Adrenal gland (tissue), 12 donors: ENCODE results near the gene SOX8. TPM values are rescaled to one million over a fixed set of nuclear protein-coding genes. Genes with fewer than 3 reads are reported as not detected.
"Not testable (repeated sequence)": the region's sequence is repeated elsewhere in the genome, so short reads cannot be mapped to it uniquely, and the experiment has no call there.

Experiments used
- DNase-seq, 7 donors: peaks; one replicate each; pipeline ENCODE4 v3.0.0-alpha.2; 2019 to 2020
- H3K27ac ChIP-seq, 5 donors: fragments of 200-600 bp; sonication (generic) in 4 of 5; 1 replicate in 3 of 5; 2 replicates in 2 of 5; pipeline versions ENCODE4 v1.5.1 to v1.8.0; 2016 to 2020; ENCODE audit warnings: mild to moderate bottlenecking in 1 of 5
- H3K27me3 ChIP-seq: fragments of 200-600 bp; 2 replicates; pipeline ENCODE4 v1.8.0; 2021
- H3K36me3 ChIP-seq, 2 donors: fragments of 200-600 bp; replicated peaks in 1 of 2; 1 replicate in 1 of 2; 2 replicates in 1 of 2; pipeline versions ENCODE4 v1.5.1 to v1.8.0; 2018 to 2022
- H3K4me1 ChIP-seq, 2 donors: fragments of 200-600 bp; replicated peaks in 1 of 2; 1 replicate in 1 of 2; 2 replicates in 1 of 2; pipeline versions ENCODE4 v1.5.1 to v1.8.0; 2018 to 2021
- H3K4me3 ChIP-seq, 4 donors: fragments of 200-600 bp; sonication (generic) in 3 of 4; one replicate each; pipeline ENCODE4 v1.5.1; 2016 to 2018
- H3K9me3 ChIP-seq, 3 donors: fragments of 200-600 bp; sonication (generic) in 1 of 3; replicated peaks in 1 of 3; 1 replicate in 2 of 3; 2 replicates in 1 of 3; pipeline versions ENCODE4 v1.5.1 to v1.8.0; 2016 to 2021
- POLR2A ChIP-seq, 2 donors: fragments of 450-650 bp; IDR thresholded peaks; one replicate each; pipeline ENCODE4 v1.6.1; 2017; ENCODE audit warnings: antibody characterized with exemption in 2 of 2, mild to moderate bottlenecking in 2 of 2, moderate library complexity in 1 of 2
- WGBS, 4 donors: extraction: QIAGEN DNeasy Blood & Tissue Kit in 2 of 4; methylation state at CpG; one replicate each; pipeline versions ENCODE4 v1.1.5 to v1.1.7; 2013 to 2017; 5-methylcytosine and 5-hydroxymethylcytosine counted together
- intact Hi-C, 2 donors: fragments of 100-400 bp; cut with DNase I; formaldehyde crosslinking; loops; one replicate each; pipeline versions ENCODE4 v1.14.1 to v1.15.0; 2022 to 2023
- polyA plus RNA-seq, 3 donors: library from polyadenylated mRNA; stranded (reverse); fragments of 200-250 nt in 2 of 3; fragments of 350-450 nt in 1 of 3; fragmentation: Illumina TruSeq in 1 of 3; extraction: RNeasy Lipid Tissue Mini Kit (QIAGEN cat#74804) in 1 of 3; gene quantifications; one replicate each; pipeline ENCODE4 v1.2.3, GENCODE V29; 2013 to 2014
- total RNA-seq, 9 donors: library from RNA; depleted of rRNA in 4 of 9; stranded (reverse); fragments of >200 nt in 4 of 9; fragments of 120-200 nt in 1 of 9; fragmentation: NEBNext Ultra II Directional in 1 of 9; extraction: Animal tissue kit (Norgen Biotek cat#: 25700) in 1 of 9; gene quantifications; one replicate each; pipeline versions ENCODE4 v1.1.0 to v1.2.4, GENCODE V29; 2013 to 2023
- TF ChIP-seq, protein P1 (sequence below), 6 experiments: fragments of 450-650 bp in 4 of 6; fragments of 200-600 bp in 2 of 6; sonication (generic) in 1 of 6; IDR thresholded peaks; 1 replicate in 5 of 6; 2 replicates in 1 of 6; pipeline versions ENCODE4 v1.5.1 to v1.8.0; 2016 to 2021; ENCODE audit warnings: antibody characterized with exemption in 6 of 6, mild to moderate bottlenecking in 2 of 6, moderate library complexity in 1 of 6
- donor health status: healthy with polysubstance abuse.
- donor health status: Bipolar disorder and iron deficiency.
- donor health status: DM: yes; HTN: yes; CAD: no.
- donor health status: DM: no; HTN: no; CAD: no.
- donor health status: DM: no; HTN: no; CAD: no.
- donor health status: DM: yes; HTN: yes; CAD: no.

The SOX8 gene
- total and polyA plus RNA-seq, 12 donors, result 0.04 to 2.1 (median 0.69) TPM

DNA sequence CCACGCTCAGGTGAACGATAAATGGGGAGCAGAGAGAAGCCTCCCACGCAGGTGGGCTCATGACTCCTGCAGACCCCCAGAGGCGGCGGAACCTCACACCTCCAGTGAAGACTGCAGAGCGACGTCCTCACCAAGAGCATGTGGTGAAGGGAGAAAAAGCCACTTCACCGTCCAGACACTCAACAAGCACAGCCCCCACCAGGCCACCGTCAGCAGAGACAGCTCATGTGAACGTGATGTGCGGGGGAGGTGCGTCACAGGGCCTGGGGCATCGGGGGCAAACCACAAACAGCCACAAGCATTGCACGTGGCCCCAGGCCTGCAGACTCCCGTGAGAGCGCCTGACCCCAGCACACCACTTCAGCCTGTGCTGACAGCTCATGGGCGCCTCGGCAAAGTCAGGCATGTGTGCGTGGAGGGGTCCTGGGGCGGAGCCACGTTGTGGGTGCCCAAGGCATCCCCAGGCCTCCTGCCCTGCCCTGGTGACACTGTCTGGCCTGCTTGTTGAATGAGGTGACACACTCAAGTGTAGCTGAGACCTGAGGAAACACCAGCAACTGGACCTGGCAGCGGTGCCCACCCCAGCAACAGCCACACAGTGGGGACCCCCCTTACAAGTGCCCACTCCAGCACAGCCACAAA is 29.8 kb upstream of the SOX8 start:
- TF ChIP-seq, protein P1, sequence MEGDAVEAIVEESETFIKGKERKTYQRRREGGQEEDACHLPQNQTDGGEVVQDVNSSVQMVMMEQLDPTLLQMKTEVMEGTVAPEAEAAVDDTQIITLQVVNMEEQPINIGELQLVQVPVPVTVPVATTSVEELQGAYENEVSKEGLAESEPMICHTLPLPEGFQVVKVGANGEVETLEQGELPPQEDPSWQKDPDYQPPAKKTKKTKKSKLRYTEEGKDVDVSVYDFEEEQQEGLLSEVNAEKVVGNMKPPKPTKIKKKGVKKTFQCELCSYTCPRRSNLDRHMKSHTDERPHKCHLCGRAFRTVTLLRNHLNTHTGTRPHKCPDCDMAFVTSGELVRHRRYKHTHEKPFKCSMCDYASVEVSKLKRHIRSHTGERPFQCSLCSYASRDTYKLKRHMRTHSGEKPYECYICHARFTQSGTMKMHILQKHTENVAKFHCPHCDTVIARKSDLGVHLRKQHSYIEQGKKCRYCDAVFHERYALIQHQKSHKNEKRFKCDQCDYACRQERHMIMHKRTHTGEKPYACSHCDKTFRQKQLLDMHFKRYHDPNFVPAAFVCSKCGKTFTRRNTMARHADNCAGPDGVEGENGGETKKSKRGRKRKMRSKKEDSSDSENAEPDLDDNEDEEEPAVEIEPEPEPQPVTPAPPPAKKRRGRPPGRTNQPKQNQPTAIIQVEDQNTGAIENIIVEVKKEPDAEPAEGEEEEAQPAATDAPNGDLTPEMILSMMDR (IDR thresholded peaks at IDR 0.05), result no peak
- no peak for TF ChIP-seq POLR2A (IDR thresholded peaks at IDR 0.05)
- Histone ChIP-seq H3K27ac (no peak overlapping the region), H3K4me1 (no peaks in the 10 kb centered on the region), H3K9me3 (no peaks in the 10 kb centered on the region), H3K36me3 (peaks cover 0 to 16% of the 10 kb centered on the region in 2 donors), H3K4me3 (no peak overlapping the region), H3K27me3 (no peaks in the 10 kb centered on the region)
- 89 to 93% (median 91%) methylated on average over 8 to 22 of the region's 22 CpGs for WGBS, 4 donors
- intact Hi-C loops, result no loop called here
- DNase-seq, result no peak

DNA sequence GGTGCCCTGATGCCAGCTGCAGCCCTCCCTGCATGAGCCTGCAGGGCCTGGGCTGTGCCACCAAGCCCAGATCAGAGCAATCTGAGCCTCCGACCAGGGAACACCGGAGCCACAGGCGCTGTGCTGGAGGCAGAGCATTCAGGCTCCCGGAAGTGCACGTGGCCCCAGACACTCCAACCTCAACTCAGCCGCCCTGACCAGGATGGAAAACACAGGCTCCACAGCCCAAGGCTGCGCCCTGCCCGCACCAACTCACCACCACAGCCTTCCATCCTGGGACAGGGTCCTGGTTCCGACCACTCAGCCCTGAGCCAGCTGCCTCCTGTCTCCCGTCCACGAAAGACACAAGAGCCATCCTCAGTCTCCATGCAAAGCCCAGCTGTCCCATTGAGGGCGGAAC is 29.2 kb upstream of the SOX8 start:
- TF ChIP-seq, protein P1 (IDR thresholded peaks at IDR 0.05), result no peak
- no peak for TF ChIP-seq POLR2A (IDR thresholded peaks at IDR 0.05)
- intact Hi-C loops, result no loop called here
- Histone ChIP-seq H3K27ac (no peak overlapping the region), H3K4me3 (no peak overlapping the region), H3K9me3 (no peaks in the 10 kb centered on the region), H3K36me3 (peaks cover 0 to 16% of the 10 kb centered on the region in 2 donors), H3K27me3 (no peaks in the 10 kb centered on the region), H3K4me1 (no peaks in the 10 kb centered on the region)
- no peak for DNase-seq
- WGBS, 4 donors, result 91 to 96% (median 94%) methylated on average over 12 of the region's 12 CpGs

GRCh38 chr16:953818-954217 is 27.8 kb upstream of the SOX8 start:
- peaks cover 0 to 16% of the 10 kb centered on the region in 2 donors for H3K36me3 ChIP-seq
- H3K27ac ChIP-seq, H3K27me3 ChIP-seq, DNase-seq, intact Hi-C loops, H3K4me1 ChIP-seq, H3K4me3 ChIP-seq, H3K9me3 ChIP-seq: not testable (repeated sequence)
- 75 to 88% (median 83%) methylated on average over 3 to 5 of the region's 7 CpGs for WGBS, 4 donors

DNA sequence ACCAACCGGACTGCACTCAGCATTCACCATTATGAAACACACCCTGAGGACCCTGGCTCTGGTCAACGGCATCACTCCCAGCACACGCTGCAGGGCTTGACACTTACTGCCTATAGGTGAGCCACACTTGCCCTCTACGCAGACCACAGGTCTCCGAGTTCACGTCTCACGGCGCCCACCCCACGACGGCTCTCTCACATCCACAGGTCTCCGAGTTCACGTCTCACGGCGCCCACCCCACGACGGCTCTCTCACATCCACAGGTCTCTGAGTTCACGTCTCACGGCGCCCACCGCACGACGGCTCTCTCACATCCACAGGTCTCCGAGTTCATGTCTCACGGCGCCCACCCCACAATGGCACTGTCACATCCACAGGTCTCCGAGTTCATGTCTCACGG is 25.8 kb upstream of the SOX8 start:
- 93 to 96% (median 94%) methylated on average over 24 to 27 of the region's 27 CpGs for WGBS, 4 donors
- H3K4me1 ChIP-seq, DNase-seq, H3K27ac ChIP-seq, H3K4me3 ChIP-seq, intact Hi-C loops, H3K27me3 ChIP-seq, H3K9me3 ChIP-seq: not testable (repeated sequence)
- peaks cover 0 to 16% of the 10 kb centered on the region in 2 donors for H3K36me3 ChIP-seq

GRCh38 chr16:959232-960040 is 22.1 kb upstream of the SOX8 start:
- H3K4me1 ChIP-seq, result peaks cover 0 to 5% of the 10 kb centered on the region in 2 donors
- H3K27me3 ChIP-seq, result no peaks in the 10 kb centered on the region
- intact Hi-C loops, result no loop called here
- no peak overlapping the region for H3K27ac ChIP-seq
- H3K36me3 ChIP-seq, result no peaks in the 10 kb centered on the region
- DNase-seq, result no peak
- 87 to 91% (median 88%) methylated on average over 24 of the region's 24 CpGs for WGBS, 4 donors
- no peak overlapping the region for H3K4me3 ChIP-seq
- no peaks in the 10 kb centered on the region for H3K9me3 ChIP-seq
- TF ChIP-seq, protein P1 (IDR thresholded peaks at IDR 0.05), result no peak
- no peak for TF ChIP-seq POLR2A (IDR thresholded peaks at IDR 0.05)
